GM18519 (cell line): Measurements from ENCODE around the gene SLC15A5.

Source experiments
- ATAC-seq: cut with Tn5 transposase; IDR thresholded peaks from one replicate; pipeline ENCODE4 v1.9.1; 2021; ENCODE audit warnings: mild to moderate bottlenecking, moderate library complexity; ENCODE audit not compliant: unreplicated experiment, low FRiP score

Gene SLC15A5

GRCh38 chr12:16277585-16277984, at the start of gene SLC15A5:
Gene SLC15A5 (minus strand): TSS chr12:16277685. CDS start chr12:16277685, 0 bp downstream.
- ATAC-seq: no peak

DNA sequence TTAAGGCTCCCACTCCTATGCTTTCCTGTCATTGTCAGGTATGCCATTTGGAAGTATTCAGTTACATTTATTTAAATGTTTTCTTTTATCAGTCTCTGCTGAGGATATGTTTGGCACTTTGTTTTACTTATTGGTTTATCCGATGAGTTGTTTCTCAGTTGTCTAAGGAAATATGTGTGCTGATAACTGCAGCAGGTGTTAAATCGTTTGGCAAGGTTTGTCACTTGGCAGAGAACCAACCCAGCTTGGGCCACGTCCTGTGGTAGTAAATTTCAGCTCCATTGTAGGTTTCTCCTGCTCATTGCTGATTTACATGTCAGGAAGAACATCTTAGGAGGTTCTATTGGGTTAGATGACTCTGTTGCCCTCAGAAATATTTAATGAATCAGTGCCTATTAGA, 47.9 kb upstream of the SLC15A5 start:
- no peak for ATAC-seq

- no peak for ATAC-seq
Measured at GRCh38 chr12:16324772-16325171, 47.3 kb upstream of the SLC15A5 start.

GRCh38 chr12:16324272-16324671, 46.8 kb upstream of the SLC15A5 start:
- ATAC-seq: no peak

GRCh38 chr12:16323638-16324037, 46.2 kb upstream of the SLC15A5 start:
- ATAC-seq: no peak

DNA sequence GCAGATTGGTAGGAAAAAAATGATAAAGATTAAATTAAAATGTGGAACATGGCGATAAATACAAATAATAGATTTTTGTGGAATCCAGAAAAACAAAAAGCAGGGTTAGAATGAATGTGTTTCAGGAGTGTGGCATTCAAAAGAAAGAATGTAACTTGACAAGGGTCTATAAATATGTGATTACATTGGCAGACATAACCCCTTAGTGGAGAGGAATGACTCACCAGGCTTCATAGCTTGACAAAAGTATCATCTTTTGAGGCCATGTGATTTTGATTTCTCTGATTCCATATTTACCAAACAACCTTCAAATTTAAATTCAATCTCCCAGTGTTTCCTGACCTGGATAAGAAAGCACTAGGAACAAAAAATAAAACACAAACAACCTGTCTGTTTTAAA, 45.5 kb upstream of the SLC15A5 start:
- no peak for ATAC-seq

GRCh38 chr12:16310934-16311333, 33.4 kb upstream of the SLC15A5 start:
- no peak for ATAC-seq

DNA sequence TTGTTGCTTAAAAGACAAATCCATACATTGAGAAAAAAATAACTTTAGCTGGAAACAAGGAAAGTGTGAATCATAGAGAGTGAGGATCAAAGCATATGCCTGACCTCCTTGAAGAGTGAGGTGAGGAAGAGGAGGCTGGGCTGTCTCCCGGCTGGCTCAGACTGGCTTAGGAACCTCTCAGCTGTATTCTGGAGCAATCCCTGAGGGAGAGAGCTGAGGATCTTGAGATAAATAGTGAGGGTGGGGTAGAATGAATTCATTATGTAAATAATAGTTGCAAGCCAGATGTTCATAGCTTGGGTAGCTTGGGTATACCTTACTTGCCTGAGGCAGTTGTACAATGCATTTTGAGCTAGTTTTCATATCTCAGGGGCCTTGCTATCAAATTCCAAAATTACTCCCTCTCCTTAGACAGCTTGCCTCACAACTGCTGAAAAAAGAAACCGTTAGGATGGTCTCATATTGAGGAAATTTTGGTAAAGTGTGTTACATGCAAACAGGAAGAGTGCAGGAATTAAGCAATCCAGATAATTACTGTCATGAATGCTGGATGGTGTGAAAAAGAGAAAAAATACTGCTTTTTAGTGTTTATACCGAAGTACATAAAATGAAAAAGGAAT, 30.5 kb upstream of the SLC15A5 start:
- no peak for ATAC-seq

- no peak for ATAC-seq
Measured at GRCh38 chr12:16303939-16304338, 26.5 kb upstream of the SLC15A5 start.

DNA sequence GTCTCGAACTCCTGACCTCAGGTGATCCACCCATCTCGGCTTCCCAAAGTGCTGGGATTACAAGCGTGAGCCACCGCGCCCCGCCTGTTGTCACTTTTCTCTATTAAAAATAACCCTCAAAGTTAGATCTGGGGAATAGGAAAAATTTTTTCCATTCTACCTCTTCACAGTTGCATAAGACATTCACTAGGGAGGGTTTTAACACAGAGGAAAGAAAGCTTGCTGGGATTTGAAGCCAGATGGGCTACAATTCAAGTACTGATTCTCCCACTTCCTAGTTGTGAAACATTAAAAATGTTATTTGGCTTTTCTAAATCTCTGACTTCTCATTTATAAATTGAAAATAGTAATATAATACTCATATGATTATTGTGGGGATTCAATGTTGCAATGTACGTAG, 23.3 kb upstream of the SLC15A5 start:
- no peak for ATAC-seq

DNA sequence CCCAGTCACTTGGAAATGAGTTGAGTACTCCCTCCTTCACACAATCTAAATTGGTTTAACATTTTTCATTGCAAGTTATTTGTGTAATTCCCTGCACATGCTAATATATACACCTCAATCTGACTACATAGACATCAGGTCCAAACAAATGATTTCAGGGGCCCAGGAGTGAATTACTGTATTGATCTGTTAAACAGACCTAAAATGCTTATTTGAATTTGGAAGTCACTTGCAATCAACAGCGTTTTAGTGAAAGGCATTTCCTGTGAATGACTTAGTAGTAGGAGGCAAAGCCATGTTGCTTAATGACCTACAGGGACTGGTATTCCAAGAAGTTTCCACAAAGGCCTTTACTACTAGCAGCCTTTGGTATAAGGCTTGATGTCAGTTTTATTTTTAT, 22.6 kb upstream of the SLC15A5 start:
- no peak for ATAC-seq

DNA sequence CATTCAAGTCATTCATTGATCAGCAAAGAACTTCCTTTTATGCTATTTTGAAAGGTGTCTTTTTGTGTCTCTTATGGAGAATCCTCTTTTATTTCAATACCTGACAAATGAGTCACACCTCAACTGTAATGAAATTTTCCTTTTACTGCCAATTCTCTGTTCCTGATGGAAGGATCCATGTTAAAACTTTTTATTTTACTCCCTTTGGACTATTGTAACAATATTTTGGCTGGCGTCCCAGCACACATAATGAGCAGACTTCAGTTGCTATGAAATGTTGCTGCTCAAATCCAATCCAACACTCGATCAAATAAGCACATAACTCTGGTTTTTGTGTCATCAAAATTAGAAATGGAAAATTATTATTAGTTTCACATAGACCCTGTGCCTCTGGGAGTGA, 21.9 kb upstream of the SLC15A5 start:
- no peak for ATAC-seq

GRCh38 chr12:16297521-16297920, 20.0 kb upstream of the SLC15A5 start:
- no peak for ATAC-seq

GRCh38 chr12:16294376-16294956, 17.0 kb upstream of the SLC15A5 start:
- no peak for ATAC-seq

DNA sequence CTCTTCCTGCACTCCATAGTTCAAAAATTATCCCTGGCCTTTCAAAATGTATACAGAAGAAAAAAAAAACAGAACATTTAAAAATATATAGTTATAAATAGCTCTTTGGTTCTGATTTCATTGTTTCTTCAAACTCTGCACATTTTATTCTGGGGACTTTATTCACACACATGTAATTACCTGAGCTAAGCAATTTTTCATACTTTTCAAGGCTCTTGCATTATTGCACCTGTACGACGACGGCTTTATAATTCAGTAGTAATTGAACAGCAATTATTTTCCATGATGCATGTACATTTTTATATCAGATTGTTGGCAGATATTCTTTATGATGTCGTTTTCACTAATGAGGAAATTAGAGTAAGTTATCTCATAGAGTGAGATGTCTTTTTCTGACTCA, 13.5 kb upstream of the SLC15A5 start:
- ATAC-seq: no peak

DNA sequence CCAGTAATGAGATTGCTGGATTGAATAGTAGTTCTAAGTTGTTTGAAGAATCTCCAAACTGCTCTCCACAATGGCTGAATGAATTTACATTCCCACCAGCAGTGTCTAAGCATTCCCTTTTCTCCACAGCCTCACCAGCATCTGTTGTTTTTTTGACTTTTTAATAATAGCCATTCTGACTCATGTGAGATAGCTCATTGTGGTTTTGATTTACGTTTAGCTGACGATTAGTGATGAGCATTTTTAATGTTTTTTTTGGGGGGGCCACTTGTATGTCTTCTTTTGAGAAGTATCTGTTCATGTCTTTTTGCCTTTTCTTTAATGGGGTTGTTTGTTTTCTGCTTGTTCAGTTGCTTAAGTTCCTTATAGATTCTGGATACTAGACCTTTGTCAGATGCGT, 8.1 kb upstream of the SLC15A5 start:
- ATAC-seq: no peak

GRCh38 chr12:16282978-16283377, 5.5 kb upstream of the SLC15A5 start:
- ATAC-seq: no peak

DNA sequence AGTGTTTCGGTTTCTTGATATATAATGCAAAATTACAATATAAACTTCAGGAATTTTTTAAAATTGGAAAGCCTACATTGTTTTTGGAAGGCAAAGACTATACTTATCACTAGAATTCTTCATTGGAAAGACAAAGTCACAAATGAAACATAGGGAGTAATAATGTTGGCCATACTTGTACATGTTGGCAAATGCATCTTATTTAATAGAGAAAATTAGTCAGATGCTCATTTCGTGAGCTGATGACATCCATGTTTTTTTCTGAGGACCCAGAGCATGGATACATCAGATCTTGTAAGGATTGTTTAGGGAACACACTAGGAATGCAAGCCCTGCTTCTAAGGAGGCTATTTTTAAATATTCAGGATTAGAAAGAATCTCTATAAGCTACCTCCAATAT, 4.6 kb upstream of the SLC15A5 start:
- no peak for ATAC-seq

DNA sequence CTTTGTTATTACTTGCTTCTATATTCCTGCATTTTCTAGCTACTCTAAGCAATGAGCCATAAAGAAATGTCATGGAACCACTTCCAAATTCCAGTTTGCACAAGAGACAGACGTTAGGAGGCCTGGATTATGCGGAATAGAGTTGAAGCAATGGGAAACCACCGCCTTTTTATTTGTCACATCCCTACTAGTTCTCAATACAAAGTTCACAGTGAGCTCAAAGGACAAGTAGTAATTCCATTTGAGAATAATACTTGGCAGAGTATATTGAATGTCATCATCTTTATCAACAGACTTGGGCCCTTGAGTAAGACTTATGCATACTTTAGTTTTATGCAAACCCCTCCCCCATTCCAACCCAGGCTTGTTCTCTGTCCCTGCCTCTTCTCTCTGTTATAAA, 3.7 kb upstream of the SLC15A5 start:
- no peak for ATAC-seq

DNA sequence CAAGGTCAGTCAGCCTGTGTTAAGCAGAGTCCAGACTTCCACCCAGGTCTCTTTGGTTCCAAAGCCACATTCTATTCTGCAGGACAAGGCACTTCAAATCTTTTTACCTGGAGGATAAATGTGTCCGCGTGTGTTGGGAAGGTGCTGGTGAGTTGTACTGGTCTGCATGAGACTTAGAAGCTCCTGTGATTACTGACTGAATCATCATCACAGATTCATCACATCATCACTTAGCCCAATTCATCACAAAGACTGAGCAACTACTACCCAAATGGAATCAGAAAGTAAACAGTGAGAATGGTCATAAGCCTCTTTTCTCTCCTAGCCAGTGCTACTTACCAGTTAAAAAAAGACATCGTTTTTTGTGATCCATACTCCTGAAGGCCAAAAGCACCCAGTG, 5.3 kb downstream of the SLC15A5 start:
- ATAC-seq: no peak

DNA sequence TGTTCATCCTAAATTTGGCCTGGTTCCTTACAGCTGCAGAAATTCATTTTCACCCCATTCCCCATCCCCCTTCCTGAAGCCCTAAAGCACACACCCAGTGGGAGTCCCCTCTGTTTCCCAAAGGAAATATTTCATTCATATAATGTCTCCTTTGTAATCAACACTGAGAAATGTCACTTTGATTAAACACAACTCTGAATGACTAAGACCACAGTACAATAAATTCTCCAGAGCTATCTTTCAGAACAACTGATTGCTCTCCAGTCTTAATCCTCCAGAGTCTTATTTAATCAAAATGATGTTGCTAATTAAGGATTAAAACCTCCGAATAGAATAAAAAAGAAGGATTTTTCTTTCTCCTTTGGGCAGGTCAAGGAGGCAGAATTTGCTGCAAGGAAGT, 6.4 kb downstream of the SLC15A5 start:
- no peak for ATAC-seq

DNA sequence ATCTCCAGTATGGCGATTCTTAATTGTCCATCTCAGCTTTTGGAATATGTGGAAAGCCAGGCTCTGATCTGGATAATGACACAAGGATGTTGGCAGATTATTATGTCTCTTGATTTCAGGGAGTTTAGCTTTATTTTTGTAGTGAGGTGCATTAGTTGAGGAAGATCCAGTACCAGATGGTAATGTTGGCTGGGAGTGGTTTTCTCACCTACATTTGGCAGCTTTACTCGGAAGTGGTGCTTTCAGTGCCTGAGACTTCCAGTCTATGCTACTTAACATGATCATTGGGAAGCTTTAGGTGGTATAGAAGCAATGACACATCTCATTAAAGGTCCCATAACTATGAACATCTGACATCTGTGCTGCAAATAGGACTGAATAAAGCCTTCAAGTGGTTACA, 7.5 kb downstream of the SLC15A5 start:
- ATAC-seq: no peak

GRCh38 chr12:16266085-16266484, 11.4 kb downstream of the SLC15A5 start:
- ATAC-seq: no peak
